GM19463 (cell line): ENCODE measurements around the gene MMEL1.

Experiments
- ATAC-seq: cut with Tn5 transposase; IDR thresholded peaks from one replicate; pipeline ENCODE4 v1.9.1; 2021; ENCODE audit warnings: mild to moderate bottlenecking, moderate library complexity; ENCODE audit not compliant: unreplicated experiment

Gene MMEL1

GRCh38 chr1:2594001-2594640 is 38.7 kb downstream of the MMEL1 start:
- ATAC-seq = no peak

- no peak for ATAC-seq
These were observed 39.5 kb downstream of the MMEL1 start for GRCh38 chr1:2593251-2593878.

GRCh38 chr1:2592672-2593071 is 40.1 kb downstream of the MMEL1 start:
- ATAC-seq = no peak

DNA sequence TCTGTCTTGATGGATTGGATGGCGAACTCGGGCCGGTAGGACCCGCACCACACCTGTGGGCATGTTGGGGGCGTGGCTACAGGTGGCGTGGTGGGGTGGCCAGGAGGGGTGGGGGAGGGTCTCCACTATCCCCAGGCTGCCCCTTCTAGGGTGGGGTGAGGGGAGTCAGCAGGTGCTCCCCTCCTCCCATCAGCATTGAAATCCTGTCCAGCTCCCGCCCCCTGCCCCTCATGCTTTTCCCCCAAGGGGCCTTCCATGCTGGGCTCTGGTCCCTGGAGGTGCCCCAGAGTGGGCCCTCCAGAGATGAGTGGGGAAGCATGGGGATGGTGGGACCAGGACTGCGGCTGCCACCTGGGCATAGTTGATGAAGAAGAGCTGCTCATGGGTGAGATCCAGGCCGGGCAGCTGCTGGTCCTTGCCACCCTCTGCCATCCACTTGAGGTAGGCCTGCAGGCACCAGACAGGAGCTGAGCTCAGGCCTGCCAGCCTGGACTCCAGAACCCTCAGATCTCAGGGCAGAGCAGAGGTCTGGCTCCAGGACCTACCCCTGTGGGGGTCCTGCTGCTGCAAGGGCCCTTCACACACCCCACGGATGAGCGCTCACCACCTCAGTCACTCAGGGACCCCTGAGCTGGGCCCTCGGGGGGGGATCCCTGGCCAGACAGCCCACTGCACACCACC is 41.1 kb downstream of the MMEL1 start:
- ATAC-seq = no peak

DNA sequence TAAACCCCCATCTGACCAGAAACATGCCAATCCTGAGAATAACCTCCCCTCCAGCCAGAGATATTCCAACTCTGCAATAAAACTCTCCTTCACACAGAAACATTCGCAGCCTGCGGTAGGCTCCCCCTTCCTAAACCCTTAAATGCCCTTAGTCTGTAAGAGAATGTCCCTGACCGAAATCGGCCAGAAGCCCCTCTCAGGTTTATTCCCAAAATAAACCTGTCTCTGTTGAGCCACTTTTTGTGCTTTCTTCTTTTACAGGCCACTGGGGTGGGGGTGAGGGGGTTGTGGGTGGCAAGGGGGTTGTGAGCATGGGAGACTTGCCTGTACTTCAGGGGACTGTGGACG is 41.6 kb downstream of the MMEL1 start:
- ATAC-seq = no peak

DNA sequence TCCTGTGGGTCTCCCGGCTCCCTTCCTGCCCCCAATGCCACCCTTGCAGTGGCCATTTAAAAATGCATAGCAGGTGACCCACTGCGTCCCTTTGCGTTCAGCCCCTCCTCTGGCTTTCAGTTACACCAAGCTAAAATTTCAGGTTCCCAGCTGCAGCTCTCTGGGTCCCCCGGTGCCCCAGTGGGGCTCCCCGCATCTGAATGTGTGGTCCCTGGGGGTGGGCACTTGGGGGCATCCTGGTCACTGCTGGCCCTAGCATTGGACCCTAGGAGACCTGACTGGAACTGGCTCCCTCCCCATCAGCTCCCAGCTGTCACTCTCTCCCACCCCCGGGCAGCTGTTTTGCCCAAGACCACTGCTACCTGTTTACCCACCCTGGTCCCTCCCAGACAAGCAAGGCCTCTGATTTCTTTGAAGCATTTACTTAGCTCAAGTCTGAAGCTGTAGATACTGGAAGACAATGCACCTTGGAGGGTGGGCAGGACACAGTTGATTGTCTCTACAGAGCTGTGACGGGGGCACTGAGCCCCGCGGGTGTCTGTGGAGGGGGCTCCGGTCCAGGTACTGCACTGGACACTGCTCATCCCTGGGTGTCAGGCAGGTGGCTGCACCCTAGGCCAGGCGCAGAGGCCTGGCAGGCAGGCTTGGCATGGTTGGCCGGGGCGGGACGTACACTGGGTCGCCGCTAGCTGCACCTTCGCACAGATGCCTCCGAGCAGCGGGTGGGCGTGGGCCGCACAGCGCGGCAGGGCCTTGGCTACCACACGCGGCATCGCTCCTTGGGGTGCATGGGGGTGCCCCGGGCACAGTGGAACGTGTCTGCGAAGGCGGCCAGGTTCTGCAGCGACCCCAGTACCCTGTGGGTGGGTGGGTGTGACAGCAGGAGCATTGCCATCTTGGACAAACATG is 42.3 kb downstream of the MMEL1 start:
- no peak for ATAC-seq

DNA sequence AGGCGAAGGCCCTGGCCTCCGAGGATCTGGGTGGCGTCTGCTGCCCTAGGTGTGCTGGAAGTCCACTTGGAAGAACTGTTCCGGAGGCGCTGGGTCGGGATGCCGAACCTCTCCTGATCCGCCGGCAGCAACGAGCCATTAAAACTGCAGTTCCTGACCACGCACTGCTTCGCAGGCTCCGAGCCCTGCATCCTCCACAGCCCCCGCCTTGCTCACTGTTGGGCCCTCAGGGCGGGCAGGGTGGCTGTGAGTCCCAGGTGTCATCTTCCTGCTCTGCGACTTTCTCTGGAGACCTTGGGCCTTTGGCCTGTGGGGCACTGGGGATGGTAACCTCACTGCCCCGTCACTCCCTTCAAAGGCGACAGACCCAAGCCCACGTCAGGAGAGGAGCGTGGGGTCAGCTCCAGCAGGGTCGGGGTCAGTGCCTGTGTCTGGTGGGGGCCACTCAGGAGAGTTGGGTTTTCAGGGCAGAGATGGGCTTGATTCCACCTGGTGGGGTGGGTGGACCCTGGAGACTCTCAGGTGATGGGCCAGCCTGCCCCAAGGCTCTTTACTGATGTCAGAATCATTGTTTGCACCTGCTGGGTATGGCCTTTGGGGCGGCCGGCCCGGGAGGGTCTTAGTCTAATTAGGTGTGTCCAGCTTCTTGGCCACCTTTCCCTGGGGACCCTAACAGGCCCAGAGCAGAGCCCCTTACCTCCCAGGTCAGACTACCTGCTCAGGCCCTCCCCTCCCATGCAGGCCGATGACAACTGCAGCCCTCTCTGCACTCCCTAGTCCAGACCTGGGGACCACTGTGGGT is 43.2 kb downstream of the MMEL1 start:
- no peak for ATAC-seq

GRCh38 chr1:2588661-2589430 is 44.0 kb downstream of the MMEL1 start:
- no peak for ATAC-seq

DNA sequence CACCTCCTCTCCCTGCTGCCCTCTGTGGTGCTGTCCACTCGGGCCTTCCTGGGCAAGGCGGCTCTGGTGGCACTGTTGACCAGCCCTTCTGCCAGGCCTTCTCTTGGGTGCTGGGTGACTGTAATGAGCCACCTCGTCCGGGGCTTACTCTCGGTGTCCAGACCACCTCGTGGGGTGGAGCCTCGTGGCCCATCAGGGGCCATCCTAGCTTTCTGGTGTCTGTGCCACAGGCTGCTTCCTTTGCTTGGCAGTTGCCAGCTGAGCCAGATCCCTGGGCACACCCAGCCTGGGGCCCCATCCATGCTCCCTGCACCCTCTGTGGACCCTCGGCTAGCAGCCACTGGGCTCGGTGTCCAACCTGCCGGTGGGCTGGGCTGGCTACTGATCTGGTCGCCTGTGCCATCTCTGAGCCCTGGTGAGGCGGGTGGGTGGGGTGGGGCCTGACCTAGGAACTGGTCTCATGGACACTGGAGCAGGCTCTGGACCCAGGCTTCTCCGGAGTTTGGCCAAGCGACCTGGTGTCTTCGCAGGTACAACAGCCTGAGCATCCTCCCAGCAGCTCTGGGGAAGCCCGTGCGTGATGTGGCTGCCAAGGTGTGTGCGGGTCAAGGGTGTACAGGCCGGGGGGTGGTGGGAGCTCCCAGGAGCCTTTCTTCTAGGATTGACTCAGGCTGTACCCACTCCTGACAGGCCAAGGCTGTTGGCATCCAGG is 44.8 kb downstream of the MMEL1 start:
- no peak for ATAC-seq

- no peak for ATAC-seq
These were observed 45.6 kb downstream of the MMEL1 start for GRCh38 chr1:2587071-2587859.

- ATAC-seq = peak; percentile 74
These were observed 46.4 kb downstream of the MMEL1 start, which contains the start of gene PRXL2B for GRCh38 chr1:2586154-2587070. Gene PRXL2B, plus strand, starts transcription at chr1:2586777. Its CDS starts 109 bp downstream, at chr1:2586886.

DNA sequence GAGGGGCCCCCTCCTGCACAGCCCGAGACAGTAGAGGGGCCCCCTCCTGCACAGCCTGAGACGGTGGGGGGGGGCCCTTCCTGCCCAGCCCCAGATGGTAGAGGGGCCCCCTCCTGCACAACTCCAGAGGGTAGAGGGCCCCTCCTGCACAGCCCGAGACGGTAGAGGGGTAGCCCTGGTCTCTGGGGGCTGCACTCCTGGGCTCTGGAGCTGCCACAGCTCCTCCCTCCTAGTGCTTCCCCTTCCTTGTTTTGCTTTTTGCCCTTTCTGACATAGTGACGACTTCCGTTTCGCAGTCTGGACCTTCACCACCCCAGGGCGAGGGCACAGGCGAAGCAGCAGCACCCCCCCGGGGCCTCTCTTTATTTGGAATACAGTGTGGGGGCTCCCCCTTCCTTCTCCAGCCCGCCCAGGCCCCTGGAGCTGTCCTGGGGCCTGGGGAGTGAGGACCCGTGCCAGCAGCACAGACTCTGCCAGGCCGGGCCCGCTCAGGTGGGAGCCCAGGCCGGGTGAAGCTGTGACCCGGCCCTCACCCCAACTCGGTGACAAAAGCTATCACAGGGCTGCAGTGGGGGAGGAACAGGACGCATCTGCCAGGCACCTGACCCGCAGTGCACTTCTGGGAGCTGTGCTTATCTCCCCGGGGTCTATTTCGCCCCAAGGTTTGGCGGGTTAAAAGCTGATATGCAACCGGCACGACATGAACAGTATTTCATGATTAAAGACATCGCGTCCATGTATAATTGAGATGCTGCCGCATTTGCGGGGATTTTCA is 47.3 kb downstream of the MMEL1 start:
- peak; percentile 34 for ATAC-seq

GRCh38 chr1:2584686-2585317 is 48.0 kb downstream of the MMEL1 start:
- no peak for ATAC-seq

DNA sequence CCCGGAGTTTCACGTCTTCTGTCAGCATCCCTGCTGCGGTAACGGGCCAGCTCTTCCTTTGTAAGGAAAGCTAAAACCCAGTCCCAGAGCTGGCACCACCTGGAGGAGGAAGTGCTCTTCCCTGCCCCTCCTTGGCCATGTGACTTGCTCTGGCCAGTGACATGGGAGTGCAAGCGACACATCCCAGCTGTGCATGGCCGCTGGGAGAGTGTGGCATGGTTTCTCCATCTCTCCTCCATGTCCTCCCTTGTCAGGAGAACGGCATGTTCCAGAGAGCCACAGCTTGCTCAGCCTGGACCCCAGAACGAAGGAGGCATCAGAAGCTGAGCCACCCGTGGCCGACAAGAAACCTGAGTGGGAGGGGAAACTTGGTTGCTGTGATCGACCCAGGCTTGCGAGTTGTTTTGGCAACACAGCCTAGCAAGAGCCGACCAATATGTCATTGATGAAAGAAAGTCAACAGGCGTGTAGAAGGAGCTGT is 48.9 kb downstream of the MMEL1 start:
- ATAC-seq = no peak

DNA sequence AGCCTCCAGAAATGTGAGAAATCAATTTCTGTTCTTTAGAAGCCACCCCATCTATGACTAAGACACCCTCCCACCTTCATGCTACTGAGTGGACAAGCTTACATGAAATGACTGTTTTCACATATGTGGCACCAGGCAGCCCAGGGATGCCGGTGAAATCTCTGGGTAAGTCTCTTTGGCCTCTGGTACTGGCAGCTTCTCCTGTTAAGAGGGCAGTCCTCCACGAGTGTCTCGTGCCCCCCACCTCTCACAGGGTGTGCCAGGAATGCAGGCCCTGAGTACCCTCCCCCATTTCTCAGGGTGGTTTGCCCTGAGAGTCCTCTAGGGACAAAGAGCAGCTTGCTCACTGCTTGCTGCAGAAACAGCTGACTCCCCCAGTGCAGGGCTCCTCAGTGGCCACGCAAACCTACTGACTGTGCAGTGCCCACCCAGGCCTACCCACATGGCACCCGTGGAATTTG is 49.5 kb downstream of the MMEL1 start:
- ATAC-seq = no peak

- no peak for ATAC-seq
These were observed 50.4 kb downstream of the MMEL1 start for GRCh38 chr1:2582391-2582790.
